ENCODE results near the gene CBY2.

- TF ChIP-seq POLR2A (IDR thresholded peaks at IDR 0.05): no peak
- TF ChIP-seq, protein P1, sequence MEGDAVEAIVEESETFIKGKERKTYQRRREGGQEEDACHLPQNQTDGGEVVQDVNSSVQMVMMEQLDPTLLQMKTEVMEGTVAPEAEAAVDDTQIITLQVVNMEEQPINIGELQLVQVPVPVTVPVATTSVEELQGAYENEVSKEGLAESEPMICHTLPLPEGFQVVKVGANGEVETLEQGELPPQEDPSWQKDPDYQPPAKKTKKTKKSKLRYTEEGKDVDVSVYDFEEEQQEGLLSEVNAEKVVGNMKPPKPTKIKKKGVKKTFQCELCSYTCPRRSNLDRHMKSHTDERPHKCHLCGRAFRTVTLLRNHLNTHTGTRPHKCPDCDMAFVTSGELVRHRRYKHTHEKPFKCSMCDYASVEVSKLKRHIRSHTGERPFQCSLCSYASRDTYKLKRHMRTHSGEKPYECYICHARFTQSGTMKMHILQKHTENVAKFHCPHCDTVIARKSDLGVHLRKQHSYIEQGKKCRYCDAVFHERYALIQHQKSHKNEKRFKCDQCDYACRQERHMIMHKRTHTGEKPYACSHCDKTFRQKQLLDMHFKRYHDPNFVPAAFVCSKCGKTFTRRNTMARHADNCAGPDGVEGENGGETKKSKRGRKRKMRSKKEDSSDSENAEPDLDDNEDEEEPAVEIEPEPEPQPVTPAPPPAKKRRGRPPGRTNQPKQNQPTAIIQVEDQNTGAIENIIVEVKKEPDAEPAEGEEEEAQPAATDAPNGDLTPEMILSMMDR (IDR thresholded peaks at IDR 0.05): no peak
Observed at GRCh38 chr13:45658586-45659235, 43.4 kb upstream of the CBY2 start.
